Mucosa of stomach (tissue), 1 donor: ENCODE measurements around the gene MPRIP.

Experiments
- H3K27me3 ChIP-seq: one replicate; pipeline ENCODE4 v1.7.0; 2013; ENCODE audit warnings: mild to moderate bottlenecking, low read length; ENCODE audit not compliant: control insufficient read depth, insufficient read depth
- H3K36me3 ChIP-seq: one replicate; pipeline ENCODE4 v1.7.0; 2013; ENCODE audit warnings: low read length; ENCODE audit not compliant: control insufficient read depth, insufficient read depth
- H3K4me1 ChIP-seq: one replicate; pipeline ENCODE4 v1.7.0; 2013; ENCODE audit warnings: mild to moderate bottlenecking, low read length; ENCODE audit not compliant: control insufficient read depth, insufficient read depth
- H3K4me3 ChIP-seq: one replicate; pipeline ENCODE4 v1.7.0; 2013; ENCODE audit warnings: low read length
- H3K9ac ChIP-seq: one replicate; pipeline ENCODE4 v1.7.0; 2013; ENCODE audit warnings: mild to moderate bottlenecking, low read length, moderate library complexity
- H3K9me3 ChIP-seq: one replicate; pipeline ENCODE4 v1.7.0; 2013; ENCODE audit warnings: mild to moderate bottlenecking, low read length, moderate library complexity; ENCODE audit not compliant: control insufficient read depth
- donor health status: Pancreatic carcinoma.

Gene MPRIP

GRCh38 chr17:17072546-17072945 is 30.3 kb downstream of the MPRIP start:
- H3K27me3 ChIP-seq, result no peaks in the 10 kb centered on the region
- H3K4me3 ChIP-seq, result no peak overlapping the region
- no peaks in the 10 kb centered on the region for H3K9me3 ChIP-seq
- no peaks in the 10 kb centered on the region for H3K36me3 ChIP-seq
- H3K4me1 ChIP-seq, result peaks cover 51% of the 10 kb centered on the region
- no peak overlapping the region for H3K9ac ChIP-seq

GRCh38 chr17:17073030-17073564 is 30.8 kb downstream of the MPRIP start:
- H3K4me3 ChIP-seq, result no peak overlapping the region
- peaks cover 57% of the 10 kb centered on the region for H3K4me1 ChIP-seq
- no peaks in the 10 kb centered on the region for H3K27me3 ChIP-seq
- no peak overlapping the region for H3K9ac ChIP-seq
- H3K9me3 ChIP-seq, result no peaks in the 10 kb centered on the region
- H3K36me3 ChIP-seq, result no peaks in the 10 kb centered on the region

GRCh38 chr17:17073581-17074403 is 31.5 kb downstream of the MPRIP start:
- Histone ChIP-seq H3K4me3 (no peak overlapping the region), H3K27me3 (no peaks in the 10 kb centered on the region), H3K4me1 (peaks cover 64% of the 10 kb centered on the region), H3K36me3 (no peaks in the 10 kb centered on the region), H3K9me3 (no peaks in the 10 kb centered on the region), H3K9ac (no peak overlapping the region)

GRCh38 chr17:17075125-17075781 is 33.0 kb downstream of the MPRIP start:
- H3K36me3 ChIP-seq, result no peaks in the 10 kb centered on the region
- H3K4me1 ChIP-seq, result peaks cover 77% of the 10 kb centered on the region
- H3K9me3 ChIP-seq, result no peaks in the 10 kb centered on the region
- H3K4me3 ChIP-seq, result no peak overlapping the region
- no peaks in the 10 kb centered on the region for H3K27me3 ChIP-seq
- H3K9ac ChIP-seq, result no peak overlapping the region

- no peaks in the 10 kb centered on the region for H3K27me3 ChIP-seq
- no peaks in the 10 kb centered on the region for H3K9me3 ChIP-seq
- H3K4me3 ChIP-seq, result no peak overlapping the region
- no peaks in the 10 kb centered on the region for H3K36me3 ChIP-seq
- no peak overlapping the region for H3K9ac ChIP-seq
- peaks cover 77% of the 10 kb centered on the region for H3K4me1 ChIP-seq
Observed at GRCh38 chr17:17076066-17076465, 33.8 kb downstream of the MPRIP start.

- peaks cover 77% of the 10 kb centered on the region for H3K4me1 ChIP-seq
- no peak overlapping the region for H3K4me3 ChIP-seq
- no peaks in the 10 kb centered on the region for H3K36me3 ChIP-seq
- no peaks in the 10 kb centered on the region for H3K27me3 ChIP-seq
- H3K9me3 ChIP-seq, result no peaks in the 10 kb centered on the region
- H3K9ac ChIP-seq, result no peak overlapping the region
Observed at GRCh38 chr17:17077101-17077500, 34.8 kb downstream of the MPRIP start.

GRCh38 chr17:17077861-17078732 is 35.8 kb downstream of the MPRIP start:
- H3K4me3 ChIP-seq, result no peak overlapping the region
- H3K9me3 ChIP-seq, result no peaks in the 10 kb centered on the region
- no peaks in the 10 kb centered on the region for H3K36me3 ChIP-seq
- H3K27me3 ChIP-seq, result no peaks in the 10 kb centered on the region
- no peak overlapping the region for H3K9ac ChIP-seq
- H3K4me1 ChIP-seq, result peaks cover 70% of the 10 kb centered on the region

- H3K27me3 ChIP-seq, result no peaks in the 10 kb centered on the region
- H3K9me3 ChIP-seq, result no peaks in the 10 kb centered on the region
- H3K9ac ChIP-seq, result no peak overlapping the region
- H3K36me3 ChIP-seq, result no peaks in the 10 kb centered on the region
- no peak overlapping the region for H3K4me3 ChIP-seq
- peaks cover 62% of the 10 kb centered on the region for H3K4me1 ChIP-seq
Observed at GRCh38 chr17:17078832-17079231, 36.6 kb downstream of the MPRIP start.

GRCh38 chr17:17079336-17079735 is 37.1 kb downstream of the MPRIP start:
- Histone ChIP-seq H3K36me3 (no peaks in the 10 kb centered on the region), H3K9ac (no peak overlapping the region), H3K27me3 (no peaks in the 10 kb centered on the region), H3K9me3 (no peaks in the 10 kb centered on the region), H3K4me3 (no peak overlapping the region), H3K4me1 (peaks cover 57% of the 10 kb centered on the region)

GRCh38 chr17:17079761-17080160 is 37.5 kb downstream of the MPRIP start:
- no peaks in the 10 kb centered on the region for H3K9me3 ChIP-seq
- peaks cover 57% of the 10 kb centered on the region for H3K4me1 ChIP-seq
- H3K4me3 ChIP-seq, result no peak overlapping the region
- H3K27me3 ChIP-seq, result no peaks in the 10 kb centered on the region
- H3K36me3 ChIP-seq, result no peaks in the 10 kb centered on the region
- peak overlapping the region; percentile 29 for H3K9ac ChIP-seq

GRCh38 chr17:17080181-17080631 is 37.9 kb downstream of the MPRIP start:
- no peaks in the 10 kb centered on the region for H3K9me3 ChIP-seq
- no peaks in the 10 kb centered on the region for H3K36me3 ChIP-seq
- H3K9ac ChIP-seq, result peak overlapping the region; percentile 29
- no peaks in the 10 kb centered on the region for H3K27me3 ChIP-seq
- H3K4me1 ChIP-seq, result peaks cover 57% of the 10 kb centered on the region
- H3K4me3 ChIP-seq, result no peak overlapping the region
